Mesenteric fat pad (tissue), 1 donor: ENCODE data around the gene CMIP. TPM values are rescaled to one million over a fixed set of nuclear protein-coding genes. Genes with fewer than 3 reads are reported as not detected.

ENCODE experiments used
- DNase-seq: peaks from one replicate; pipeline ENCODE4 v3.0.0-alpha.2; 2020; ENCODE audit warnings: low spot score
- total RNA-seq: library from RNA; stranded (reverse); fragmentation: NEBNext Ultra II Directional; extraction: Animal tissue kit (Norgen Biotek cat#: 25700); gene quantifications from one replicate; pipeline ENCODE4 v1.2.1, GENCODE V29; 2021
- donor health status: DM: yes; HTN: yes; CAD: no.

Gene CMIP
- total RNA-seq, 1 donor from 2014 or later = 68.4 TPM

DNA sequence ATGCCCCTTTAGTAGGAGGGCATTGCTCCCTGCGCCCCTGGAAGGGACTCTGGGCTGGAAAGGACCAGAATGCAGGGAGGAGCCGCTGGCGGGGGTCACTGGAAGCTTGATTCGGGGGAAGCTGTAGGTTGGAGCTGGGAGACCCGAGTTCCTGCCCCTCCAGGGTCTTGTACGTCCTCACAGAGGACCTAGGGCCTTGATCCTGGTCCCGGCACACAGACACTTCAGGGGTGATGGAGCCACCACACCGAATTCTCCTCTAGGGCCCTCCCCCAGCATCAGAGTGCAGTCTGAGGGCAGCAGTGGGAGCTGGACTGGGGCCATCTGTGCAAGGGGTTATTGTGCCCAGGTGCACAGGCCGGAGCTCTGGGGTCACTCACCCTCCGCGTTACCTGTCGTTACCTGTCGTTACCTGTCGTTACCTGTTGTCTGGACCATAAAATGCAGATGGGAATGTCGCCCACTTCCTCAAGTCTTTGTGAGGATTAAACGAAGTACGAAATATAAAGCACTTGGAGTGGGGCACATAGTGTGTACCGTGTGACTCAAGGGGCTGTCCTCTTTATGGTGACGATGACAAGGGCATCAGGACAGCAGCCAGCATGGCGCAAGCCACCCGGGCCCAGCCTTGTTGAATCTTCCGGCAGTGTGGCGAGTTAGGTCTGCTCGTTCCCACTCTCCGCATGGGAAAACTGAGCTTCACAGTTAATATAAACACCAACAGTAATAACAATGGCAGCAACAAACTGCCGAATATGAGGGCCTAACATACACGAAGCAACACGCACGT, 48.6 kb downstream of the CMIP start:
- no peak for DNase-seq

DNA sequence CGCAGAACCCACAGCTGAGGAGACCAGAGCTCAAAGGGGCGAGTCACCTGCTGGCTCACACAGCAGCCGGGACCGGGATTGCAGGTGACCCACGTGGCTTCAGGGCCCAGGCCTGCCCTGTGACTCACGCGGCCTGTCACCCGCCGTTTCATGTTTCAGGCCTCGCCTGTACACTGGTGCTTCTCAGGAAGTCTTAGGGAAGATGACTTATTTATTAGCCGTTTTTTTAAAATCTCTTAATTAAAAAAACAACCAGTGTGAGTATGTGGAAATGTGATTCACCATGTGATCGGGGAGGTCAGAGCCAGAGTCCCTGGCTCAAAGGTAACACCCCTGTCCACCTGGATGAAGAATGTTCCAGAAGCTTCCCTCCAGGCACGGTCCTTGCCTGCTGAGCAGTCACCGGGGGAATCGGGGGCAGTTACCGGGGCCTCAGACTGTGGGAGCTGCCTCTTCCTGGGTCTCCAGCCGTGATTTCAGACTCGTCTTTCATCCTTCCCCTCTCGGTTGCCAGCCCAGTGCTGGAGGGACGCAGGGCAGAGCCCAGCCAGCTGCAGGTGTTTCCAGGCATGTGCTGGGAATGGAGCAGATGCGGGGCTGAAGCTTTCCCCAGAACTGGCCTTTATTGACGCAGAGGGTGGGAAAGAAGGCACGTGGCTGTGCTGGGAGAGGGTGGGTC, 49.3 kb downstream of the CMIP start:
- no peak for DNase-seq

DNA sequence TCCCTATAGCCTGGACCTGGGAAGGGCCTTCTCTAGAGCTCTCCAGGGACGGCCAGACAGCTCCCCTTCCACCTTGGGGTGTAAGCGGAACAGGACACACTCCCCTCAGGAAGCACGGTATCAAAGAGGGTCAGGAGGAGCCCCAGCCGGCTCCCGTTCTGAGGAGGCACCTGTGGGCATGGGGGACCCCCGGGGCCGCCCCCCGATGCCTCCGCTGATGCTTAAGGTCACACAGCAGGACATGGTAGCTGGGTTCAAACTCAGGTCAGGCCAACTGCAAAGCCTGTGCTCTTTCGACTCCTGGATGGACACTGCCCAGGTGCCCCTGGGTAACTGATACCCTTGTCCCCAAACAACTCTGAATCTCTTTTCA, 49.8 kb downstream of the CMIP start:
- no peak for DNase-seq

DNA sequence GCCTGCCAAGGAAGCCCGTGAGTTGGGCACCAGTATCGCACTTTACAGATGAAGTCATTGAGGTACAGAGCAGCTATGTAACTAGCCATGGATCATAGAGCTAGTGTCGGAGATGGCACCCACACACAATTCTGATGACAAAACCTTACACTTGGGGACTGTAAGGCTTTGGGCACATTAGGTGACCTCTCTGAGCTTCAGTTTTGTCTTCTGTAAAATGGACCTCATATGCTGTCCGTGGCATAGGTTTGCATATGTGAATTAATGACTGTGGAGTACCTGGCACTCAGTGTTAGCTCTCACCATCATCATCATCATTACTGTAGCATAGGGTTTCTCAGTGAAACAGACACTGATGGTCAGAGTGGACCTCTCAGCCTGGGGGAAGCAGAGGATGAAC, 50.3 kb downstream of the CMIP start:
- DNase-seq = no peak

DNA sequence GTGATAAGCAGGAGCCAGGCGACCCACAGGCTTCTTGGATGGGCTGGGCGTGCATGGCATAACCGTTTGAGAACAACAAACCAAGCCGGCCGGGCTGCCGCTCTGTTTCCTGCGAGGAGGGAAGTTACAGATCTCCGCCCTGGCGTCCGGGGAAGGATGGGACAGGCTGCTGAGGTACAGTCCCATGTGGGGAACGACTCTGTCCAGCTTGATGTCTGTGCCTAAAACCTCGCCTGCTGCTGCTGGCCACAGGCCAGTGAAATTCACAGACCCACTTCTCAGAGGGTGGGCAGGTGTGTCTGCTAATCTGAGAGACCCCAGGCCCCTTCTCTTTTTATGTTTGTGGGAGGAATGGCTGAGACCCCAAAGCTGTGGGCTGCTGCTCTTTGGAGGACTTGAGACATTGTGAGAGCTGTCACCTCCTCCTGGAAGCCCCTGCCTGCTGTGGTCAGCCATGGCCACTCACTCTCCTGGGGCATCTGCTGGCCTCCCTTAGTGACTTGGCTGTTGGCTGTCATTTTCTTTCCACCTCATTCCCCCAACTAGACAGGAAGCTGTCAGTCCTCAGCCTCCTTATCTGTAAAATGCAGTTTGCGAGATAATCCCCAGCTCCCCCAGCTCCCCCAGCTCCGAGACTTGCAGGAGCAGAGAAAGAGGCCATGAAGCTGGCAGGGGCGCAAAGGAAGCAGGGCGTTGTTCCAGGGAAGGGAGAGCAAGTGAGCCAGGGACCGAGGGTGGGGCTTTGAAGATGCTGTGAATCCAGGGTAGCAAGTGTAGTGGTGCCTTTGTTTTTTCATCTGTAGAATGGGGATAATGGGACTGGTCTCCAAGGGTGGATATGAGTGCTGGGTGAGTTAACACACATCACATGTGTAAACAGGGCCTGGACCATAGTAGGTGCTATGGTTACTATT, 51.0 kb downstream of the CMIP start:
- DNase-seq = no peak

DNA sequence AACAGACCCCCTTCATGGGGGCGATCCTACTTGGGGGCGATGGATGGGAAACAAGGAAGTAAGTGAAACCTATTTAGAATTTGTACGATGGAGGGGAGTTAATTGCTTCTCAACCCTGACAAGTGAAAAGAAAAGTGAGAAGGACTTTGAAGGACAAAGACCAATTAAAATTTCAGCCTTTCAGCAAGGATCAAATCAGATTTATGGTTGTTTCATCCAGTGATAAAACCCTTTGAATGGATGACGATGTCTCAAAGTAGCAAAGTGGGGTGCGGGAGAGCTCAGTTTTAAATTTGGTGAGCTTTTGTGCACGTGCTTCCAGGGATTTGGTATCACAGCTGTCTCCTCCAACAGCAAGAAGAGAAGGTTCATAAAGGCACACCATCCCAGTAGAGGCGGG, 51.7 kb downstream of the CMIP start:
- no peak for DNase-seq

DNA sequence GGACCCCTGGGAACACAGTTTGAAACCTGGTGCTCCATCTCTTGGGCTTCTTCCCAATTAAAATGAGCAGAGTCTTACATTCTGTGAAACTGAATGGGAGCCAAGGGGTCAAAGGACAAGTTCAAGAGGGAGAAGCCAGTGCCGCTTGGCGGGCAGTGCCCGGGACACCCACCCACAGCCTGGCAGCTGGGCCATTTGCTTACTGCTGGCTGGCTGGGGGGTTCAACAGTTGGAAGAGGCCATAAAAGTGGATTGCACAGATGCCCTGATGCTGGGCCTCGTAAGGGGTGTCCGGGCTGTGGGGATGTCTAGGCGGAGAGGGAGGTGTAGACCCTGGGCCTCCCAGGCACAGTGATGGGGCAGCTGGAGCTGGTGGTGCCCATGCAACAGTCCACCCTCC, 52.1 kb downstream of the CMIP start:
- DNase-seq = no peak

DNA sequence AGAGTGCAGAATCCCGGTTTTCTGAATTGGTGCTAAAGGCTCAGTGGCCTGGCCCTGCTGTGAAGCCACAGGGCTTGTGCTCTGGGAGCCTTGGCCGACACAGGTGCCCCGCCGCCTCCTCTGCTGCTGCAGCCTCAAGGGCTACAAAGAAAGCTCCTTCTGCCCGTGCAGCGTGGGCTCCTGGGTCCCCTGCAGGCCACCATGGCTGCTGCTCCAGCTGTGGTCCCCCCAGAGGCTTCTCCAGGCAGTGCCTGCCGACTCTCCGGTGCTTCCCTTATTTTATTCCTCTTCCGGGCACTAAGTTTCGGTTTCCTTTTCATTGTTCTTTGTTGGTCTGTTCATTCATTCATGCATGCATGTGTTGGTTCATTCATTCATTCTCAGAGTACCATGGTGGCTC, 53.1 kb downstream of the CMIP start:
- no peak for DNase-seq

DNA sequence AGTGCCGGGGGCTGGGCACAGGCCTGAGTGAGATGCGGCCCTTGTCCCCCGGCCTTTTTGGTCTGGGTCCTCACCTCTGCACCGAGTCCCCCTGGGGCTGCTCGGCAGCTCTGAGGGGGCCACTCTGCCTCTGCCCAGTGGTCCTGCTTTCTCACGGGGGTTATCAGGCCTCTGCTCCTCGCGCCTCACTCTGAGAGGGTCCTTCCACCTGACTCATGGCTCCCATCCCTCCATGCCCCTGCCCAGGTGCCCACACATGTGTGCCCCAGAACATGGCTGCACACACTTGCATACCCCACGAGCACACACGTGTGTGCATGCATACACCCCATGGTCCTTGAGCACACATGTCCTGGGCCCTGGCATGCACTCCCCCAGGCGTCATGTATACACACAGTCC, 53.7 kb downstream of the CMIP start:
- no peak for DNase-seq

DNA sequence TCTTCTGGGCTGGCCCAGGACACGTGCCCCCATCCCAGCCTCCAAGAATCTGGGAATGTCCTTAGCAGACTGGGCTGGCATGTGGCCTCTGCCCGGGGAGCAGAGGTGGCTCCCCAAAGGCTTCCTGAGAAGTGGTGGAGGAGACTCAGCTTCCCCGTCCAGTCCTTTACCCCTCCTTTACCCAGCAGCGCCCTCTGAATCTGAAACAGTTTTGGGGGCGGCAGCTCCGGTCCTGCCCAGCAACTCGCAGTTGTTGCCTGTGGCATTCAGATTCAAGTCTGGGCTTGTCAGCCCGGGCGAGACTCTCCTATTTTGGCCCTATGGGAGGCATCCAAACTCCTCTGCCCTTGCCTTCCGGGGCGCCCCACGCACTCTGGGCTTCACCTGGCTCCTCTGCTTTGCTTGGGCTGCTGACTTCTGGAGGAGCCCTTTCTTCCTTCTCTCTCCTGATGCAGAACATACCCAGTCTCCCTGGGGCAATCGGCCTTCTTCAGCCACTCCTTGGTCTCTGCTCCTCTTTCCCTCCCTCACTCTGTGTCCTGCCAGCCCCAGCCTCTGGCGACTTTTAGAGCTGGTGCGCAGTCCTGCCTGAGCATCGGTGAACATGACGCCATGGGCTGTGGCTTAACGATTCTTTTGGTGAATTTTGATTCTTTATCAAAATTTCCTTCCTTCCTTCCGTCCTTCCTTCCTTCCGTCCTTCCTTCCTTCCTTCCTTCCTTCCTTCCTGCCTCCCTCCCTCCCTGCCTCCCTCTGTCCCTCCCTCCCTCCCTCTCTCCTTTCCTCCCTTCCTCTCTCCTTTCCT, 55.2 kb downstream of the CMIP start:
- no peak for DNase-seq

DNA sequence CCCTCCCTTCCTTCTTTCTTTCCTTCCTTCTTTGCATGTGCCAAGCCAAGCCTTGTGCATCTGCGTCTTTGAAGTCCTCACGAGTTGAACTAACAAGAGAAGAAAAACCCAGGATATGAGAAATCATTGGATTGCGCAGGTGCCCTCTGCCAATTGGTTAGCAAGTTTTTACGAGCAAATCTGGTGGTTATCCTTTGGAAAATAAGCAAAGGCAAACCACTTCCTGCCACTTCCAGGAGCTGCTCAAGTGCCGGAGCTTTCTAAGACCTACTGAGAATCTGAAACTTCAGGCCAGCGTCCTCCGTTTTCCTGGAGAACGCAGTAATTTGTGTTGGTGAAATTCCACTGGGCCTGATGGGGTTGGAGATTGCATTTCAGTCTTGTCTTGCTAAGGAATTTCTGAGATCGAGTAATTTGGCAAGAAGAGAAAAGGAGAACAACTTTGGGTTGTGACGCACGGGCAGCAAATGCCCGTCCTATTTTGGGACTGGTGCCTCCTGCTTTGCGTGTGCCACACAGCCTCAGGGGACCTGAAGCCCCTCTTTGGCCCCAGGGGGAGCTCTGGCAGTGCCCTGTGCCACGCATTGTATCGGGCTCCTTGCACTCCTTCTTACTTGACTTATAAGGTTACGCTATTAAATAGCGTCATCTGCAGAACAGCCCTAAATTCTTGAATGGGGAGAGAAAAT, 56.4 kb downstream of the CMIP start:
- DNase-seq = no peak

DNA sequence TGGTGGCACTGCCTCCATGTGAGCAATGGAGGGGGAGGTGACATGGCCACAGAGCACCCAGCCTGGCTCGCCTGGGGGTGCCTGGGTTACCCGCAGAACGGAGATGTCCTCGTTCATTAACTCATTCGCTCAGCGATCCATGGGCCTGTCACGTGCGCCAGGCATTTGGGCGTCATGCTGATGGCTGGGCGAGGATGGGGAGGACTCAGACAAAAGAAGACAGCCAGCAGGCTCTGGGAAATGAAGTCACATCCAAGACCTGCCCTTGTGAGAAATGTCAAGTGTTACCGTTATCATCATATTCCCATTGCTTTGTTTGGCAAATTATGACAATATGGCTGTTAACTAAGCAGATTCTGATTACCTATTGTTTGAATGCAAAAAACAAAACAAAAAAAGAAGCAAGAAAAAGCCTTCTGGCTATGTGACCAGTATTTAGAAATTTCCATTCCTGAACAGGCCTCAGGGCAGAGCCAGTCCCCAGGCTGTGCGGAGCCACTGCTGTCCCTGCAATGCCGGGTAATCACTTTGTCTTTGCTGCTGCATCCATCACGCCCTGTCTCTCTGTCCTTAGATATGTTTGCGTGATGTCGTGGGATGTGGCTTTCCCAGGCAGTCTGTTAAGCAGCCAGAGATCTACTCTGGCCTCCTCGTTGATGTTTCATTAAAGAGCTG, 57.9 kb downstream of the CMIP start:
- DNase-seq = no peak

DNA sequence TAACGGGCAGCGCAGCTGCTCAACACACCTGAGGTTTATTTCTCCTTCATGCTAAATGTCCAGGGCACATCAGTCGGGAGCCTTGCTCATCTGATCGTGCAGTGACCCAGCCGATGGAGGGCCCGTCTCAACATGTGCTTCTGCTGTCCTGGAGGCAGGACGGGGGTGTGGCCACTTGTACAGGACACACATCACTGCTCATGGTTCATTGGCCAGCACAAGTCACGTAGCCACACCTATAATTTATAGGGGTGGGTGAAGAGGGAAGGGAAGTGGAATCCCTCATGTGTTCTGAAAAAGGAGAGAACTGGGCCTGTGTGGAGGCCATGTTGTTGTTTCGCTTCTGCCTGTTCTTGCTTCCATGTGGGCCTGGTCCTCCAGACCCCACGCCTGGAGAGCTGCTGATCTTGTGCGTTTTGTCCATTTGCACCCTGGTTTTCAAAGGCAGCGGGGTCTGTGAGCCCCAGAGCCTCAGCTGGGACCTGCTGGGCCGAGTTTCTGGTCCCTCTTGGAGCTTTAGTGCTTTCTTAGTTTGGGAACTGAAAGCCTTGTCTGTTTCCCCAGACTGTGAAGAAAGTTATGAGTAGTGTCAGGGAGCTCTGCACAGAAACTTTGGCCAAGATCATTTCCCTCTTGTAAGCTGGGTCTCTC, 60.5 kb downstream of the CMIP start:
- no peak for DNase-seq

DNA sequence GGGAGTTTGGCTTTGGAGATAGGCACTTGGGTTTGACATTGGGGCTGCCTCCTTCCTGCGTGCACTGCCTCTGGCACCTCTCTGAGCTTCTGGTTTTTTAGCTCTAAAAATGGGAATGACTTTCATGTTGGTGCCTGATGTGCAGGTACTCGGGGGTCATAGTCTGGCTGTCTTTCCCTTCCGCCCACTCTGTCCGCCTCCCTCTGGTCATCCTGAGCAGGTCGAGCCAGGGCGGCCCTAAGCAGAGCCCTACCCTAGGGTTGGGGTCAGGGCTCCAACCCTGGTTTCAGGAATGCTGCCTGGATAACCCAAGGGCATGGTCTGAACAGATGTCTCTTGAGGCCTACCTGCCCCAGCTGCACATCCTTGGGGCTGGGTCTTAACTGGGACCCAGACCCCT, 64.8 kb downstream of the CMIP start:
- DNase-seq = no peak

DNA sequence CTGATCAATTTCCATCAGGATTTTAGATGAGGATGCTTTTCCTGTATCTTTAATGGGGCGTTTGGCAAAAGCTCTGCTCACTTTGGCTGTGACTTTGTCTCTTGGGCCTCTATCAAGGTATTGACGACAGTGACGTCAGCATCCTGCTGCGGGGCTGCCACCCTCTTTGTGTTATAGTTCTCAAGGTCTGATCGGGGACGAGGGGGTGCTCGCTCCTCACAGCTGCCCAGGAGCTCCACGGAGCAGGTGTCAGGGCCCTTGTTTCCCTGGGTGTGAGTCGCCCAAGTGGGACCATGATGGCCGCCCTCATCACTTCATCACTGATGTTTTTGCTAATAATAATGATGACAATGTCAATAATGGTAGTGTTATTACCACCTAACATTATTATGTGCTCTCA, 65.4 kb downstream of the CMIP start:
- no peak for DNase-seq

DNA sequence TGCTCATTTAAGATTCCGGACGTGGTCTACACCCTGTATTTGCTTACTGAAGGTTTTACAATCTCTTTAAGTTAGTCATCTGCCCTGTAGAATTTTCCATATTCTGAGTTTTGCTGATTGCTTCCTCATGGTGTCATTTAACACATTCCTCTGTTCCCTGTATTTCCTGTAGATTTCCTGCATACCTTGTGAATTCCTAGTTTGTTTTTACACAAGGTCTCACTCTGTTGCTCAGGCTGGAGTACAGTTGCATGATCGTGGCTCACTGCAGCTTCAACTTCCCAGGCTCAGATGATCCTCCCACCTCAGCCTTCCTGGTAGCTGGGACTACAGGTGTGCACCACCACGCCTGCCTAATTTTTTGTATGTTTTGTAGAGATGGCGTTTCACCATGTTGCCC, 66.8 kb downstream of the CMIP start:
- DNase-seq = no peak

DNA sequence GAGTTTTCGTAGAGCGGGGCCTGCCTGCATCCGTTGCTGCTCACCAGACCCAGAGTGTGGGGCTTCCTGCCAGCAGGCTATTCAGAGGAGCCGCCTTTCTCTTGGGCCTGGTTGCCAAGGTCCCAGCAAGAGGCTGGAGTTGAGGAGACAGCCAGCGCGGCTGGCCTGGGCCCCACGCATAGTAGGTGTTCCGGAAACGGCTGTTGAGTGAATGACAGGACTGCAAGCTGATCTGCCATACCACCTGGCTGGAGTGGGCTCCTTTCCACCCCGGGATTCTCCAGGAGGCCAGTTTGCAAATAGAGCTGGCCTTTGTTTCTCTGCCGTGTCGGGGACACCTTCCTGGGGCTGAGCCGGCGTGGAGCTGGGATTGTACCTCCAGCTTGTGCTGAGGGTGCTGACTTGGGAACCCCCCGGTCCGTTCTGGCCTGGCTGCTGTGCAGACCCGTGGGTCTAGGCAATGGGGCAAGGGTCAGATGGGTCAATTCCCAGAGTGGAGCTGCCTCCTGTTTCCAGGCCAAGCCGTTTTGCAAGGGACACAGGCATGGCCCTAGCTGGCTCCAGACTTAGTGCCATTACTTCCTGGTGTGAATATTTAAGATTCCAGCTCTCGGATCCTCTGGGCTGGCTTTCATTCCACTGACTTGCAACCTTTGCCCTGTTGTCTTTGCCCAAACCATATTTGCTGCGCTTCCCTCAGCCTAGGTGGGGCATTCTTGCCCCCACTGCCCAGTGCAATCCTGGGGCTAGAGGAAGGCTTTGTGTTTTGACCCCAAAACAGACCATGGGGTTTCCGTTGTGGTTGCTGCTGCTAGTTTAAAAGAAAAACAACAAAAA, 68.8 kb downstream of the CMIP start:
- DNase-seq = no peak

DNA sequence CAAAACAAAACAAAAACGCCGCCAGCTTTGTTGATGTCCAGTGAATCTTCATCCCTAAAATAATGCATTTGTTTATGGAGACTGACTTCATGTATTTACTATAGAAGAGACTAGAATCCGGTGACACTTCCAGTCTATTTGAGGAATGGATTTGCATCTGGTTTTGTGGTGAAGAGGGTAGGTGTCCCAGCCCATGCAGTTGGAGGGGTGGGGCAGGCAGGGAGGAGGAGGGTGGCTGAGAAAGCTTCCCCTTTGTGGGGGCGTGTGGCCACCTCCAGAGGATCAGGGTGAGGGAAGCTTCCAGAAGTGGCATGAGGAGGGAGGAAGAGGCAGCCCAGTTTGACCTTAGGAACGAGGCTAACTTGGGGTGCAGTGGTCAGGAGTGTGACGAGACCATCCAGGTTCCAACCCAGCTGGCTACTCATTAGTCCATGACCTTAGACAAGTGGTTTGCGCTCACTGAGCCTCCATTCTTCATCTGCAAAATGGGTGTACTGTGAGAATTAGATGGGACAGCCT, 69.5 kb downstream of the CMIP start:
- DNase-seq = no peak
